Stimulated activated naive CD8-positive, alpha-beta T cell treated with anti-CD3 and anti-CD28 coated beads, Interleukin-15, Interleukin-2, amounts not matched to agents 100 U/mL and 50 U/mL, for 24 hours (primary cell): ENCODE measurements around the gene ZNF132.
"Not testable (repeated sequence)": the region's sequence is repeated elsewhere in the genome, so short reads cannot be mapped to it uniquely, and the experiment has no call there.

Experiments used
- ATAC-seq: fragments of 150-1000 bp; cut with Tn5 transposase; one replicate; pipeline ENCODE4 v1.10.0; 2021
- DNase-seq: peaks from one replicate; pipeline ENCODE4 v3.0.0; 2021

The ZNF132 gene

DNA sequence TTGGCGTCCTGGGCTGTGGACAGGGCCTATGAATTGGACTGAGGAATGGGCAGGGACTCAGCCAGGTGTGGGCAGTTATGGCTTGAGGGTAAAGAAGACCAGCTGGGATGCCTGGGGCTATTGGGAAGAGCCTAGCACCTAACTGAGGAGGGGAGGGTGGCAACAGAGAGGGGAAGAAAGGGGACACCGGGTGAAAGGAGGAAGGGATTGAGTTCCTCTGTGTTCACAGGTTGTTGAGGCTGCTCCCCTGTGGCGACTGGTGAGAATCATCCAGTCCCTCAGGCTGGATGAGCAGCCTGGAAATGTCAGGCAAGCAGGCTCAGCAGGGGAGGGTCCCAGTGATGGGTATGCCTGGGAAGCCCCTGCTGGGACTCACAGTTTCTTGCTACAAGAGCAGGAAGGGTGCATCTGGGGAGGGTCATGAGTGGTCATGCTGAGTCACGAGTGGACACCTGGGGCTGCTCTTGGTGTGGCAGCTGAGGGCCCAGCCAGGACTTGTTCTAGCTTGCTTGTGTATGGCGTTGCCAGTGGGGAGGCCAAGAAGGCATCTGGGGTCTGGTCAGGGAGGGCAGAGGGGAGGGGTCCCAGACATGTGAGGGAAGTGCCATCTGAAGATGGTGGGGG, 28.4 kb upstream of the ZNF132 start:
- ATAC-seq (no peak), DNase-seq (no peak)

DNA sequence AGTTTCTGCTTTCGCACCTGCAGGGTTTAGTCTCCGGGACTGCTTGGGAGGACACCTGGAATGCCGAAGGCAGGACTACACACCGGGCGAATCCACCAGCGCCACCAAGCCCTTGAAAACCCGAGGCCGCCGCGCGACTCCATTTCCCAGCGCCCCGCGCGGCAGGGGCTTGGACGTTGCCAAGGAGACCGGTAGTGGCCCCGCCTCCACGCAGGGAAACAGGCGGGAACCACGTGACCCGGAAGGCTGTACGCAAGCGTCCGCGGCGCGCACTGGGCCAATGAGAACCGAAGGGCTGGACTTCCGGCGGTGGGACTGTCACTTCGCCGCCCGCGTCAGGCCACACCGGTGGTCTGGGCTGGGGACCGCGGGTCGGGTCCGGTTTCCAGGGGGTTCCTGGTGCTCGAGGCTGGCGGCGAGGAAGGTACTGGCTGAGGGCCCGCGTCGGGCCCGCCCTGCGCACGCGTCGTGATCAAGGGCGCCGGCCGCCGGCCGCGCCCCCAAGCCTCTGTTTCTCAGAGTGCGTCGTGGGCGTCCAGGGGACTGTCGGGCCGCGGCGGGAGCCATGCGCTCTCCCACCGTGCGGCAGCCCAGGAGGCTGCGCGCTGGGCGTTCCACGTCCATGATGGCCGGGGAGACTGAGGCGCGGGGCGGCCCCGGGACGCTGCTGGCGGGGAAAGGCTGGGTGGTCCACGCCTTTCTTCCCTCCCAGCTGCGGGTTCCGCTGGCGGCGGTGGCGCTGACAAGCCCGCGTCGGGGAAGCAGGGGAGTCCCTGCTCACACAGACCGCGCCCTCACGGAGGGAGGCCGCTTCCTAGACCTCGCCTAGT, 27.0 kb upstream of the ZNF132 start, which contains the start of gene ZNF324:
Gene ZNF324 (plus strand): TSS at position 321 of the 830 bp plus-strand sequence. CDS start 2,106 bp downstream, outside the sequence.
- DNase-seq = peak; percentile 99

GRCh38 chr19:58466089-58466759, 26.3 kb upstream of the ZNF132 start:
- DNase-seq (no peak), ATAC-seq (peak; percentile 4)

More for the DNA sequence above, 27.0 kb upstream of the ZNF132 start, which contains the start of gene ZNF324:
- ATAC-seq = peak; percentile 97

GRCh38 chr19:58460039-58460438, 20.1 kb upstream of the ZNF132 start:
- ATAC-seq = peak; percentile 44
- no peak for DNase-seq

- DNase-seq (no peak), ATAC-seq (no peak)
These were observed 16.2 kb upstream of the ZNF132 start for GRCh38 chr19:58456111-58456510.

- DNase-seq (no peak), ATAC-seq (no peak)
These were observed 15.4 kb upstream of the ZNF132 start for GRCh38 chr19:58455306-58455705.

DNA sequence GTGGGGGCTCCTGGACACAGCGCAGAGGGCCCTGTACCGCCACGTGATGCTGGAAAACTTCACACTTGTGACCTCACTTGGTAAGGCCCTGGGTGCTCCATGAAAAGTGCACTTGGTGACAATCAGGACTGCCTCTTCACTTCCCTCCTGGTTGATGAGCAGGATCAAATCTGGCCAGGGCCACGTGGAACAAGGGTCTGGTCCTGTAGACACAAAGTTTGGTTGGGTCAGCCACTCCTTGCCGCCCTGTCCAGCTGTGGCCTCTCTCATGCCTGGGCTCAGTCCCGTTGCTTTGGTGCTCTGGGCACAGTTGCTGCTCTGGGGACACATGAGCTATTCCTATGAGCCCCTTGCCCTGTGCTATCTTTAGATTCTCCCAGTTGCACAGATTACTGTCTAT, 13.8 kb upstream of the ZNF132 start:
- ATAC-seq (no peak), DNase-seq (no peak)

DNA sequence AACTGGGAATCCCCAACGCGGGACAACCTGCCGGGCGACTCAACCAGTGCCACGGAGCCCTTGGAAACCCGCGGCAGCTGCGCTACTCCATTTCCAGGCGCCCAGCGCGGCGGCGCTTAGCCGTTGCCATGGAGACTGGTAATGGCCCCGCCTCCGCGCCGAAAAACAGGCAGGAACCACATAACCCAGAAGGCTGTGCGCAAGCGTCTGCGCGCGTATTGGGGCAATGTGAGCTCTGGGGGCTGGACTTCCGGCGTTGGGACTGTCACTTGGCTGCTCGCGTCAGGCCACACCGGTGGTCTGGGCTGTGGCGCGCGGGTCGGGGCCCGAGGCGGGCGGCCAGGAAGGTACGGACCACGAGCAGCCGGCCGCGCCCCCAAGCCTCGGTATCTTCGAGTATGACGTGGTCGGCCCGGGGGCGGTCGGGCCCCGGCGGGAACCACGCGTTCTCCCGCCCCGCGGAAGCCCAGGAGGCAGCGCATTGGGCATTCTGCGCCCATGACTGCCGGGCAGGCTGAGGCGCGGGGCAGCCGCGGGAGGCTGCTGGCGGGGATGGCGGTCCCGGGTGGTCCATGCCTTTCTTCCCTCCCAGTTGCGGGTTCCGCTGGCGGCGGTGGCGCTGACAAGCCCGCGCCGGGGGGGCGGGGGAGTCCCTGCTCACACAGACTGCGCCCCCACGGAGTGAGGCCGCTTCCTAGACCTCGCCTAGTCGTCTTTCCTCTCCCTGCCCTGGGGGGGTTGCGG, 11.6 kb upstream of the ZNF132 start, which contains the start of gene ZNF324B:
Gene ZNF324B (plus strand): TSS at position 265 of the 744 bp plus-strand sequence. CDS start 2,080 bp downstream, outside the sequence.
- DNase-seq (peak; percentile 95), ATAC-seq (peak; percentile 99)

DNA sequence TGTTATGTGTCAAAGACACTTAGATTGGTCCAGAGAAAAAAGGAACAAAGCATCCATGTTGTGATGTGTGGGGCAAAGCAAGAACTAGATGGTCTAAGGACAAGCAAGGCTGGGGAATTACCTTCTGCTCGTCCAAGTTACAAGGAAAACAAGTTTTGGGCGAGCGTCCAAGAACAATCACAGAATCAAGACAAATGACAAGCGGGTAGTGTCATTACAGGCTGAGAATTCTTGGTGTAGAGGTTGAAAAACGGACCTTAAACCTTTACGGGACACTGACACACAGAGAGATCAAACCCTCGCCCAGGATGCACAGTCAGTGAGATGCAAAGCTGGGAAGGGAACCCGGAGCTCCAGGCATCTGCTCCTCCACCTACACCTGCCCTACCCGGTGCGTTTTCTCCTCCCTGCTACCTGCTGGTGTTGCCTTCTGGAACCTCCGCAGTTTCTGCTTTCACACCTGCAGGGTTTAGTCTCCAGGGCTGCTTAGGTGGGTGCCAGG, 11.0 kb upstream of the ZNF132 start:
- DNase-seq = no peak
- peak; percentile 1 for ATAC-seq

GRCh38 chr19:58449980-58450379, 10.0 kb upstream of the ZNF132 start:
- ATAC-seq, DNase-seq: not testable (repeated sequence)

DNA sequence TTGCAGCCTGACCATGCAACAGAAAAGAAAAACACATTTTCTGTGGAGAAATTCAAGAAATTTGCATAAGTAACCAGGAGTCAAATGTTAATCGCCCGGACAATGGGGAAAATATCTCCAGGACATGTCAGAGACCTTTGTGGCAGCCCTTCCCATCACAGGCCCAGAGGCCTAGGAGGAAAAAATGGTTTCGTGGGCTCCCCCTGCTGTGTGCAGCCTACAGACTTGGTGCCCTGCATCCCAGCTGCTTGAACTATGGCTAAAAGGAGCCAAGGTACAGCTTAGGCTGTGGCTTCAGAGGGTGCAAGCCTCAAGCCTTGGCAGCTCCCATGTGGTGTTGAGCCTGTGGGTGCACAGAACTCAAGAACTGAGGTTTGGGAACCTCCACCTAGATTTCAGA, 8.9 kb upstream of the ZNF132 start:
- ATAC-seq, DNase-seq: not testable (repeated sequence)

DNA sequence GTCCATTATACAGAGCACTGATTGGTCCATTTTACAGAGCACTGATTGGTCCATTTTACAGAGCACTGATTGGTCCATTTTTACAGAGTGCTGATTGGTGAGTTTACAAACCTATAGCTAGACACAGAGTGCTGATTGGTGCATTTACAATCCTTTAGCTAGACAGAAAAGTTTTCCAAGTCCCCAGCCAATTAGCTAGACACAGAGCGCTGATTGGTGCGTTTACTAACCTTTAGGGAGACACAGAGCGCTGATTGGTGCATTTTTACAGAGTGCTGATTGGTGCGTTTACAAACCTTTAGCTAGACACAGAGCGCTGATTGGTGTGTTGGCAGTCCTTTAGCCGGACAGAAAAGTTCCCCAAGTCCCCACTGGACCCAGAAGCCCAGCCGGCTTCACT, 3.0 kb upstream of the ZNF132 start:
- DNase-seq, ATAC-seq: not testable (repeated sequence)

GRCh38 chr19:58440556-58440955, 603 bp upstream of the ZNF132 start:
- DNase-seq (no peak), ATAC-seq (no peak)

DNA sequence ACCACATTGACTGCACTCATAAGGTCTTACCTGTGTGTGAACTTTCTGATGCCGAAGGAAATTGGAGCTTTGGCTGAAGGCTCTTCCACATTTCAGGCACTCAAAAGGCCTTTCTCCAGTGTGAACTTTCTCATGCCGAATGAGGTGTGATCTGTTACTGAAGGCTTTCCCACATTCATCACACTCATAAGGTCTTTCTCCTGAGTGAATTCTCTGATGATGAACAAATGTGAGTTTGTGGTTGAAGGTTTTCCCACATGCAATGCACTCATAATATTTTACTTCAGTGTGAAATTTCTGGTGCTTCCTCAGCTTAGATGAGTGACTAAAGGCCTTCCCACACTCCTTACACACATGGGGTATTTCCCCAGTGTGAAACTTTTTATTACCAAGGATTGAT, 5.7 kb downstream of the ZNF132 start:
- DNase-seq = no peak
- no peak for ATAC-seq

- ATAC-seq (no peak), DNase-seq (no peak)
These were observed 10.2 kb downstream of the ZNF132 start for GRCh38 chr19:58429745-58430144.

DNA sequence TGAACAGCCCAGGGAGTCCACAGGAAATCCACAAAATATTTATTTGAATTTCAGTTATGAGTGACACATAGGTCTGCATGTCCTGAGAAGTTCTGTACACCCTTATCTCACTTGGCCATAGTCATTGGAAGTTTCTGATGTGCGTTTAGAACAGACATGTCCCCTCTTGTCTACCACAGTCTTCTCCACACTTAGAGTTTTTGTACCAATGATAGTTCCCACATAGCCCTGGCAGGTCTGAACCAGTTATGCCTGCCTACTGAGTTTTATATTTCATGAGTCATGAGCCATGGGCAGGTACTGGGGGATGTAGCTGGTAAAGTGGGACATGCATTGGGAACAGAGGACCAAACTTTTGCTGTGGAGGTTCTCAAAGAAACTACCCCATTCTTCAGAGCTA, 11.3 kb downstream of the ZNF132 start:
- no peak for ATAC-seq
- DNase-seq = no peak

DNA sequence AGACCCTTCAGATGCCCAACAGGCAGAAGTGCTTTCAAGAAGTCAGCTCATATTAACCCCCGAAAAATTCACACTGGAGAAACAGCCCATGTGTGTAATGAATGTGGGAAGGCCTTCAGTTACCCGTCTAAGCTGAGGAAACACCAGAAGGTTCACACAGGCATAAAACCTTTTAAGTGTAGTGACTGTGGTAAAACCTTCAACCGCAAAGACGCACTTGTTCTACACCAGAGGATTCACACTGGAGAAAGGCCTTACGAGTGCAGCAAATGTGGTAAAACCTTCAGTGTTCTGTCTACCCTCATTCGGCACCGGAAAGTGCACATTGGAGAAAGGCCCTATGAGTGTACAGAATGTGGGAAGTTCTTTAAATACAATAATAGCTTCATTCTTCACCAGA, 22.9 kb downstream of the ZNF132 start:
- DNase-seq = no peak

GRCh38 chr19:58416604-58417003, 23.3 kb downstream of the ZNF132 start:
- no peak for DNase-seq
- no peak for ATAC-seq

More for the DNA sequence above, 22.9 kb downstream of the ZNF132 start:
- no peak for ATAC-seq

- ATAC-seq = peak; percentile 28
These were observed 30.8 kb downstream of the ZNF132 start for GRCh38 chr19:58409010-58409790.

GRCh38 chr19:58408152-58409009, 31.6 kb downstream of the ZNF132 start, which contains the start of gene ZNF584:
Gene ZNF584, plus strand, starts transcription at chr19:58408649. Its CDS starts 499 bp downstream, at chr19:58409148.
- DNase-seq (peak; percentile 96), ATAC-seq (peak; percentile 96)

More at GRCh38 chr19:58409010-58409790, 30.8 kb downstream of the ZNF132 start:
- DNase-seq = peak; percentile 53
